A673 (cell line): ENCODE data around the gene CAMK1D. TPM values are rescaled to one million over a fixed set of nuclear protein-coding genes. Genes with fewer than 3 reads are reported as not detected.
"Not testable (repeated sequence)": the region's sequence is repeated elsewhere in the genome, so short reads cannot be mapped to it uniquely, and the experiment has no call there.

Source experiments
- BruUV-seq: library from RNA; stranded (reverse); fragments of 400-500 nt; replicated peaks from 2 replicates; lab custom pipeline; 2021; lab: Mats Ljungman, UMichigan
- CTCF ChIA-PET: fragments of 300-600 bp; sonication (Branson Sonifier 250); formaldehyde crosslinking; loops from one replicate; lab custom pipeline; 2022; ENCODE audit warnings: antibody characterized with exemption; lab: Charles Lee
- POLR2A ChIA-PET: fragments of 300-600 bp; sonication (Branson Sonifier 250); formaldehyde crosslinking; loops from one replicate; lab custom pipeline; 2022; ENCODE audit warnings: antibody characterized with exemption; ENCODE audit not compliant: low non-redundant PET; lab: Charles Lee
- DNase-seq: peaks from one replicate; pipeline ENCODE4 v3.0.0-alpha.2; 2015; ENCODE audit warnings: low spot score
- H3K27ac ChIP-seq: fragments of 200-600 bp; sonication (generic); 2 replicates; pipeline ENCODE4 v1.5.1; 2016; ENCODE audit warnings: mixed run types, low read depth, mild to moderate bottlenecking, mixed read lengths, antibody characterized with exemption, low read length; ENCODE audit not compliant: poor library complexity, severe bottlenecking
- H3K27me3 ChIP-seq: fragments of 200-600 bp; sonication (generic); replicated peaks from 2 replicates; pipeline ENCODE4 v1.6.1; 2017; ENCODE audit warnings: mixed run types, low read depth, mild to moderate bottlenecking, mixed read lengths, antibody characterized with exemption, low read length; ENCODE audit not compliant: insufficient read depth, poor library complexity
- H3K36me3 ChIP-seq: fragments of 200-600 bp; sonication (generic); 2 replicates; pipeline ENCODE4 v1.6.1; 2016; ENCODE audit warnings: mixed run types, mild to moderate bottlenecking, mixed read lengths, antibody characterized with exemption, low read length; ENCODE audit not compliant: insufficient read depth, poor library complexity, severe bottlenecking
- H3K4me1 ChIP-seq: fragments of 200-600 bp; sonication (generic); 2 replicates; pipeline ENCODE4 v1.6.1; 2017; ENCODE audit warnings: mixed run types, mild to moderate bottlenecking, mixed read lengths, antibody characterized with exemption, low read length; ENCODE audit not compliant: insufficient read depth, poor library complexity, severe bottlenecking
- H3K4me3 ChIP-seq: fragments of 200-600 bp; sonication (generic); 2 replicates; pipeline ENCODE4 v1.5.1; 2016; ENCODE audit warnings: low read depth, mixed run types, mild to moderate bottlenecking, mixed read lengths, low read length; ENCODE audit not compliant: poor library complexity, severe bottlenecking
- H3K9me3 ChIP-seq: fragments of 200-600 bp; sonication (generic); 2 replicates; pipeline ENCODE4 v1.6.1; 2016; ENCODE audit warnings: mixed run types, low read depth, mild to moderate bottlenecking, mixed read lengths, antibody characterized with exemption, low read length; ENCODE audit not compliant: poor library complexity, severe bottlenecking
- CTCF ChIP-seq: fragments of 300-800, 200-600 bp; sonication (generic); conservative IDR thresholded peaks from 2 replicates; pipeline ENCODE4 v1.5.1; 2017; ENCODE audit warnings: low read depth, mild to moderate bottlenecking, antibody characterized with exemption, low read length, moderate library complexity, mixed read lengths
- EZH2 ChIP-seq: fragments of 200-600 bp; sonication (generic); IDR thresholded peaks from 2 replicates; pipeline ENCODE4 v1.6.1; 2017; ENCODE audit warnings: borderline replicate concordance, low read depth, mild to moderate bottlenecking, mixed read lengths, antibody characterized with exemption, low read length; ENCODE audit not compliant: poor library complexity, severe bottlenecking
- intact Hi-C: fragments of 100-400 bp; cut with micrococcal nuclease; formaldehyde crosslinking; loops from one replicate; pipeline ENCODE4 v1.10.0; 2022; ENCODE audit not compliant: unreplicated experiment
- total RNA-seq: library from RNA; stranded (reverse); gene quantifications from 2 replicates; pipeline ENCODE4 v1.2.3, GENCODE V29; 2021

Gene CAMK1D
- total RNA-seq, 1 experiment from 2014 or later: 23.7 TPM

DNA sequence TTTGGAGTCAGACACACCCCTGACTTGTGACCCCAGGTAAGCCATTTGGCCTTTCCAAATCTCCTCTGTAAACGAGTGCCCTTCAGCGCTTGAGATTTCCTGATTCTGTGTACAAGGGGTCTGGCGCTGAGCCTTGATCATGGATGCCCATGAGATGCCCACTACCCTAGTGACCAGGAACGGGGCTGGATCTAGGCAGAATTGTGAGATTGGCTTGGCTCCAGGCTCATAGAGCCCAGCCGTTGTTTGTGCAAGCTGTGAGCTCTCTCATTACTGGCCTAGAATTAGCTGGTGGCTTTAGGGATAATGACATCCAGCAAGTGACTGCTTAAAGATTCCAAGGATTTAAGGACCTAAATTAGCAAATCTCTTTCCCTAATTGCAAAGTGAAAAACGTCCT, 84.9 kb downstream of the CAMK1D start:
- Histone ChIP-seq H3K9me3 (no peaks in the 10 kb centered on the region), H3K4me1 (peaks cover 3% of the 10 kb centered on the region), H3K27ac (no peak overlapping the region), H3K4me3 (no peak overlapping the region), H3K36me3 (no peaks in the 10 kb centered on the region), H3K27me3 (no peaks in the 10 kb centered on the region)
- intact Hi-C loops: no loop called here
- ChIA-PET POLR2A (no interaction called here), CTCF (no interaction called here)
- no TSS peak for BruUV-seq
- no peak for TF ChIP-seq CTCF
- no peak for TF ChIP-seq EZH2
- no peak for DNase-seq

- H3K4me3 ChIP-seq, H3K36me3 ChIP-seq, intact Hi-C loops, DNase-seq, CTCF ChIA-PET, H3K9me3 ChIP-seq, H3K27ac ChIP-seq, H3K4me1 ChIP-seq, H3K27me3 ChIP-seq, BruUV-seq, POLR2A ChIA-PET: not testable (repeated sequence)
Measured at GRCh38 chr10:12434677-12435076, 85.3 kb downstream of the CAMK1D start.

DNA sequence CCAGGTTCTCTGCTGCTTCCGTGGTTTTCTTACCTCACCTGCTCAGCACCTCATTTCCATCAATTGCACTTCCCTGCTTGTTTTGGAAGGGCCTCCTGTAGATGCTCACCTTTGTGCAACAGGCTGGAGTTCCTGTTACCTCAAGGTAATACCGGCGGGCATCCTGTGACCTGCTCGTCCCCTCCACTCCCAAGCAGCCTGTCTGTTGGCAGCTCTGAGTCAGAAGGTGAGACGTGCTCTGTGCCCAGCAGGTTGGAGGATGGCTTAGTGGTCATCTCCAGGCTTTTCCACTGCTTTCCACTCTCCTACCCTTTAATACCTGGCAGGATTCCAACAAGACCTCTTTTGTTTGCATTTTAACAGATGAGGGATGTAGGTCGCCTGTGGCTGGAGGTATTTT, 86.0 kb downstream of the CAMK1D start:
- no peak overlapping the region for H3K27ac ChIP-seq
- ChIA-PET POLR2A (no interaction called here), CTCF (no interaction called here)
- H3K27me3 ChIP-seq: no peaks in the 10 kb centered on the region
- no peak for DNase-seq
- intact Hi-C loops: no loop called here
- no peak overlapping the region for H3K4me3 ChIP-seq
- no peak for TF ChIP-seq EZH2
- no peak for TF ChIP-seq CTCF
- H3K36me3 ChIP-seq: no peaks in the 10 kb centered on the region
- H3K4me1 ChIP-seq: peaks cover 3% of the 10 kb centered on the region
- no TSS peak for BruUV-seq
- no peaks in the 10 kb centered on the region for H3K9me3 ChIP-seq

DNA sequence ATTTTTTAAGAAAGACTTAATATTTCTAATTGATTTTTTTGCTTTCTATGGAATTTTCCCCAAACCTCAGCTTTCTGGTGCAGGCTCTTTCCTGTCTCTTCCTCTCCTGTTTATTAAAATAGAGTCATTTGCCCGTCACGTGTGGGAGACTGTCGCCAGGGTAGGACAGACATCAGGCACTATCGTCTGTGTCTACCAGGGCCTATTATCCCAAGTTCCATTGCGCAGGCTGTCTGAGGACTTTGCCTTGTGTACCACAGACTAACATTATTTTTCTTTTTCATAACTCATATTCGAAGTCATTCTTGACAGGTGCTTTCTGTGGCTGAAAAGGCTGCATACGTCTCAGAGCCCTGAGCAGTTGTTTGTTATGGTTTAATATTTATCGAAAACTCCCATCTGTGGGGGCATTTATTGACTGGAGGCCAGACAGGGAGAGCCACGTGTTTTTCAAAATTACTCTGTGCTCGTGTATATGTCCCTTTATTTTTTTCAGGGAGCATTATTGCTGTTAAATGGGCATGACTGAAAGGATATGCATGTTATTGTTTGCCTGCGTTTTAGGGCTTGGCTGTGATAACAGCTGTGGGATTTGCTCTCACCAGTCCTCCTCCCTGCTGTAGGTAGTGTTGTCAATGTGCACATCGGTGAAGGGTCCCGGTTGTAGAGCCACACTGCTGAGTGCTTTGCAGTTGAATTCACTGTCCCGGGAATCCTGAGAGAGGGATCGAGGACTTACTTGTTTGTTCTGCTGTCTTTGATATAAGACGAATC, 89.8 kb downstream of the CAMK1D start:
- CTCF ChIA-PET: no interaction called here
- intact Hi-C loops: no loop called here
- Histone ChIP-seq H3K27me3 (no peaks in the 10 kb centered on the region), H3K9me3 (no peaks in the 10 kb centered on the region), H3K27ac (no peak overlapping the region), H3K4me1 (peaks cover 3% of the 10 kb centered on the region), H3K36me3 (no peaks in the 10 kb centered on the region), H3K4me3 (no peak overlapping the region)
- POLR2A ChIA-PET: no interaction called here
- TF ChIP-seq CTCF: no peak
- TF ChIP-seq EZH2: no peak
- DNase-seq: no peak
- no TSS peak for BruUV-seq

- H3K4me1 ChIP-seq, POLR2A ChIA-PET, intact Hi-C loops, CTCF ChIA-PET, H3K36me3 ChIP-seq, BruUV-seq, H3K4me3 ChIP-seq, H3K27me3 ChIP-seq, H3K27ac ChIP-seq, H3K9me3 ChIP-seq, DNase-seq: not testable (repeated sequence)
Measured at GRCh38 chr10:12439767-12440166, 90.4 kb downstream of the CAMK1D start.
